SK-N-MC (cell line): Measurements from ENCODE around the gene PDPK1.
"Not testable (repeated sequence)": the region's sequence is repeated elsewhere in the genome, so short reads cannot be mapped to it uniquely, and the experiment has no call there.

ENCODE experiments used
- EZH2 ChIP-seq: fragments of 200-600 bp; sonication (generic); IDR thresholded peaks from one replicate; pipeline ENCODE4 v1.6.1; 2017; ENCODE audit warnings: antibody characterized with exemption
- POLR2AphosphoS5 ChIP-seq: IDR thresholded peaks from 2 replicates; pipeline ENCODE4 v1.6.1; 2012; ENCODE audit warnings: mild to moderate bottlenecking, low read depth, low read length, borderline replicate concordance

DNA sequence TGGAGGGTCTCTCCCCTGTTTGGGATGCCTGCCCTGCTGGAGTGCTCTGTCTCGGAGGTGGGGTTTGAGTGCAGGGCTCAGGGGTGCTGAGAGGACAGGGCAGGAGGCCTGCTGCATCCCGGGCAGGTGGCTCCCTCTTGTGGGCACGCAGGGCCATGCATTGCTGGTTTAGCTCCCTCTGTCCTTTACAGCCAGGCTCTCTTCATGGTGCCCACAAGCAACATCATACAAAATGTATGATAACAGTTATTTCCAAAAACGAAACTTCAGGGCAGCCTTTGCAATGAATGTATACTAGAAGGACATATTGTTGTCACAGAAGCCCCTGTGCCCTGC lies 22.9 kb downstream of the PDPK1 start:
- TF ChIP-seq EZH2, POLR2AphosphoS5: not testable (repeated sequence)
